IMR-90 (cell line): ENCODE data around the gene COX10. TPM values are rescaled to one million over a fixed set of nuclear protein-coding genes. Genes with fewer than 3 reads are reported as not detected.

ENCODE experiments used
- ATAC-seq: fragments of 200-7000 bp; cut with Tn5 transposase; 2 replicates; pipeline ENCODE4 v1.9.1; 2020; ENCODE audit warnings: low read depth, mild to moderate bottlenecking, moderate library complexity
- BruUV-seq: library from RNA; stranded (reverse); fragments of 400-500 nt; replicated peaks from 2 replicates; lab custom pipeline; 2021; lab: Mats Ljungman, UMichigan
- CTCF ChIA-PET: fragments of 300-600 bp; formaldehyde crosslinking; extraction: SDS; loops from one replicate; lab custom pipeline; 2021; ENCODE audit warnings: antibody characterized with exemption; lab: Yijun Ruan, JAX
- POLR2A ChIA-PET: fragments of 300-600 bp; sonication (Branson Sonifier 250); formaldehyde crosslinking; loops from one replicate; lab custom pipeline; 2022; ENCODE audit warnings: antibody characterized with exemption; ENCODE audit not compliant: unreplicated experiment; lab: Charles Lee
- DNase-seq: peaks from one replicate; pipeline ENCODE4 v3.0.0; 2013
- H2AFZ ChIP-seq: replicated peaks from 2 replicates; pipeline ENCODE3; 2013; ENCODE audit warnings: low read length, mild to moderate bottlenecking; ENCODE audit not compliant: poor library complexity
- H2AK5ac ChIP-seq: 2 replicates; pipeline ENCODE4 v1.6.1; 2013; ENCODE audit warnings: low read depth, low read length, inconsistent platforms
- H2AK9ac ChIP-seq: replicated peaks from 2 replicates; pipeline ENCODE3; 2013; ENCODE audit warnings: mild to moderate bottlenecking, low read depth, low read length, moderate library complexity; ENCODE audit not compliant: poor library complexity
- H2BK120ac ChIP-seq: 2 replicates; pipeline ENCODE4 v1.6.1; 2013; ENCODE audit warnings: low read depth, low read length, inconsistent platforms
- H2BK15ac ChIP-seq: 3 replicates; pipeline ENCODE4 v1.6.1; 2013; ENCODE audit warnings: low read depth, low read length, inconsistent platforms
- H2BK20ac ChIP-seq: 2 replicates; pipeline ENCODE4 v1.6.1; 2013; ENCODE audit warnings: low read depth, mild to moderate bottlenecking, inconsistent platforms, low read length, moderate library complexity
- H2BK5ac ChIP-seq: 2 replicates; pipeline ENCODE4 v1.6.1; 2013; ENCODE audit warnings: mild to moderate bottlenecking, low read depth, low read length, inconsistent platforms; ENCODE audit not compliant: poor library complexity, severe bottlenecking
- H3K14ac ChIP-seq: replicated peaks from 2 replicates; pipeline ENCODE4 v1.6.1; 2013; ENCODE audit warnings: low read depth, low read length, inconsistent platforms
- H3K18ac ChIP-seq: 2 replicates; pipeline ENCODE4 v1.6.1; 2013; ENCODE audit warnings: low read depth, low read length, control low read depth
- H3K23ac ChIP-seq: 2 replicates; pipeline ENCODE4 v1.6.1; 2013; ENCODE audit warnings: low read depth, low read length, inconsistent platforms
- H3K27ac ChIP-seq: 2 replicates; pipeline ENCODE4 v1.5.1; 2013; ENCODE audit warnings: mild to moderate bottlenecking, control low read depth, low read length; ENCODE audit not compliant: insufficient read depth
- H3K27me3 ChIP-seq: 2 replicates; pipeline ENCODE4 v1.6.1; 2013; ENCODE audit warnings: low read length; ENCODE audit not compliant: control insufficient read depth, insufficient read depth
- H3K36me3 ChIP-seq: 2 replicates; pipeline ENCODE4 v1.6.1; 2013; ENCODE audit warnings: low read length, mixed read lengths; ENCODE audit not compliant: control insufficient read depth, insufficient read depth
- H3K4ac ChIP-seq: 2 replicates; pipeline ENCODE4 v1.6.1; 2013; ENCODE audit warnings: low read depth, low read length, inconsistent platforms
- H3K4me1 ChIP-seq: 2 replicates; pipeline ENCODE4 v1.6.1; 2013; ENCODE audit warnings: low read length, mixed read lengths; ENCODE audit not compliant: control insufficient read depth, insufficient read depth
- H3K4me2 ChIP-seq: 2 replicates; pipeline ENCODE4 v1.6.1; 2013; ENCODE audit warnings: low read depth, mild to moderate bottlenecking, control low read depth, low read length, moderate library complexity
- H3K4me3 ChIP-seq: 2 replicates; pipeline ENCODE4 v1.5.1; 2013; ENCODE audit warnings: low read depth, mild to moderate bottlenecking, control low read depth, low read length, moderate library complexity; ENCODE audit not compliant: insufficient read depth
- H3K56ac ChIP-seq: 2 replicates; pipeline ENCODE4 v1.6.1; 2013; ENCODE audit warnings: low read length, inconsistent platforms; ENCODE audit not compliant: insufficient read depth; ENCODE audit errors: extremely low read depth
- H3K79me1 ChIP-seq, 2 experiments: 2 replicates each; pipeline ENCODE4 v1.6.1; 2013; ENCODE audit warnings: low read length in 2 of 2, inconsistent platforms in 1 of 2, low read depth in 1 of 2
- H3K9ac ChIP-seq: 2 replicates; pipeline ENCODE4 v1.6.1; 2013; ENCODE audit warnings: low read depth, low read length, control low read depth
- H3K9me1 ChIP-seq: 2 replicates; pipeline ENCODE4 v1.6.1; 2013; ENCODE audit warnings: low read length, inconsistent platforms; ENCODE audit not compliant: insufficient read depth
- H3K9me3 ChIP-seq: 2 replicates; pipeline ENCODE4 v1.6.1; 2013; ENCODE audit warnings: low read length; ENCODE audit not compliant: control insufficient read depth, insufficient read depth
- H4K20me1 ChIP-seq: 2 replicates; pipeline ENCODE4 v1.6.1; 2013; ENCODE audit warnings: low read length, inconsistent platforms; ENCODE audit not compliant: insufficient read depth
- H4K5ac ChIP-seq: 2 replicates; pipeline ENCODE4 v1.6.1; 2013; ENCODE audit warnings: mild to moderate bottlenecking, low read depth, low read length, control low read depth
- H4K8ac ChIP-seq, 2 experiments: 2 replicates each; pipeline ENCODE4 v1.6.1; 2013; ENCODE audit warnings: low read depth in 2 of 2, low read length in 2 of 2, control low read depth in 1 of 2, inconsistent platforms in 1 of 2
- H4K91ac ChIP-seq: 2 replicates; pipeline ENCODE4 v1.6.1; 2013; ENCODE audit warnings: low read depth, low read length, inconsistent platforms; ENCODE audit not compliant: insufficient read depth
- BHLHE40 ChIP-seq: fragments of 150-350 bp; IDR thresholded peaks from 2 replicates; pipeline ENCODE4 v1.6.1; 2016; ENCODE audit warnings: mild to moderate bottlenecking, low read depth, low read length
- CEBPB ChIP-seq: IDR thresholded peaks from 2 replicates; pipeline ENCODE4 v1.6.1; 2012; ENCODE audit warnings: low read depth, low read length, improper control_type of control experiment
- CHD1 ChIP-seq: IDR thresholded peaks from 2 replicates; pipeline ENCODE4 v1.6.1; 2012; ENCODE audit warnings: low read depth, low read length, improper control_type of control experiment
- CTCF ChIP-seq: conservative IDR thresholded peaks from 2 replicates; pipeline ENCODE4 v1.5.1; 2012; ENCODE audit warnings: mild to moderate bottlenecking, low read depth, low read length, improper control_type of control experiment
- ELK1 ChIP-seq: fragments of 150-350 bp; IDR thresholded peaks from 2 replicates; pipeline ENCODE4 v1.6.1; 2016; ENCODE audit warnings: low read depth, mild to moderate bottlenecking, low read length, moderate library complexity, borderline replicate concordance
- FOS ChIP-seq: fragments of 150-350 bp; IDR thresholded peaks from 2 replicates; pipeline ENCODE4 v1.6.1; 2016; ENCODE audit warnings: low read depth, low read length
- MAFK ChIP-seq: IDR thresholded peaks from 2 replicates; pipeline ENCODE4 v1.6.1; 2012; ENCODE audit warnings: low read depth, low read length, improper control_type of control experiment
- MAZ ChIP-seq: IDR thresholded peaks from 2 replicates; pipeline ENCODE4 v1.6.1; 2012; ENCODE audit warnings: low read depth, mild to moderate bottlenecking, low read length, improper control_type of control experiment, moderate library complexity, borderline replicate concordance
- MXI1 ChIP-seq: IDR thresholded peaks from 2 replicates; pipeline ENCODE4 v1.6.1; 2012; ENCODE audit warnings: low read depth, mild to moderate bottlenecking, low read length, moderate library complexity, borderline replicate concordance
- NFE2L2 ChIP-seq: fragments of 150-350 bp; IDR thresholded peaks from 2 replicates; pipeline ENCODE4 v1.6.1; 2016; ENCODE audit warnings: low read depth, mild to moderate bottlenecking, low read length
- POLR2A ChIP-seq: IDR thresholded peaks from 2 replicates; pipeline ENCODE4 v1.6.1; 2012; ENCODE audit warnings: mild to moderate bottlenecking, low read depth, low read length
- RAD21 ChIP-seq: IDR thresholded peaks from 2 replicates; pipeline ENCODE4 v1.6.1; 2012; ENCODE audit warnings: low read length, improper control_type of control experiment
- RCOR1 ChIP-seq: IDR thresholded peaks from 2 replicates; pipeline ENCODE4 v1.6.1; 2012; ENCODE audit warnings: mild to moderate bottlenecking, low read length, improper control_type of control experiment; ENCODE audit not compliant: insufficient replicate concordance
- RFX5 ChIP-seq: IDR thresholded peaks from 2 replicates; pipeline ENCODE4 v1.8.0; 2012; ENCODE audit warnings: low read depth, mild to moderate bottlenecking, low read length, moderate library complexity
- SMC3 ChIP-seq: fragments of 150-350 bp; IDR thresholded peaks from 2 replicates; pipeline ENCODE4 v1.6.1; 2016; ENCODE audit warnings: low read depth, mild to moderate bottlenecking, antibody characterized with exemption, low read length, moderate library complexity
- USF2 ChIP-seq: fragments of 150-350 bp; IDR thresholded peaks from 2 replicates; pipeline ENCODE4 v1.6.1; 2017; ENCODE audit warnings: mild to moderate bottlenecking, antibody characterized with exemption, low read length, low read depth
- WGBS, 2 experiments: methylation state at CpG; one replicate each; pipeline versions ENCODE4 v1.1.5 to v1.1.7; 2013; ENCODE audit warnings: missing lambda C conversion rate in 2 of 2; ENCODE audit not compliant: insufficient read length in 1 of 2; ENCODE audit errors: extremely low coverage in 2 of 2; 5-methylcytosine and 5-hydroxymethylcytosine counted together
- dilution Hi-C: fragments of 300-500 bp; cut with HindIII; formaldehyde crosslinking; loops from one replicate; pipeline ENCODE4 v1.14.3; 2018; ENCODE audit warnings: low sequenced_read_pairs; ENCODE audit not compliant: unreplicated experiment
- in situ Hi-C: fragments of 300-500 bp; cut with MboI; formaldehyde crosslinking; loops from 3 replicates; pipeline ENCODE4 v1.14.3; 2019; ENCODE audit warnings: low sequenced_read_pairs, inconsistent platforms, mixed read lengths
- intact Hi-C: fragments of 100-400 bp; cut with micrococcal nuclease; formaldehyde crosslinking; loops from 2 replicates; pipeline ENCODE4 v1.10.0; 2022
- polyA plus RNA-seq, 3 experiments: library from polyadenylated mRNA; depleted of rRNA; stranded (reverse); fragments of >200 nt; gene quantifications; 2 replicates each; pipeline ENCODE4 v1.2.3, GENCODE V29; 2012; ENCODE audit warnings: low replicate concordance in 1 of 3
- total RNA-seq: library from RNA; depleted of rRNA; stranded (reverse); fragments of >200 nt; gene quantifications from 2 replicates; pipeline ENCODE4 v1.2.3, GENCODE V29; 2012

The COX10 gene
- total and polyA plus RNA-seq, 2 of the 4 experiments (the other 2 are of a cell fraction) = 15.4 to 16.1 TPM

- no peak for TF ChIP-seq NFE2L2
- no peak for TF ChIP-seq RCOR1
- no peak for TF ChIP-seq MAZ
- TF ChIP-seq SMC3 = no peak
- TF ChIP-seq POLR2A = no peak
- no peak for TF ChIP-seq RAD21
- no peak for TF ChIP-seq ELK1
- TF ChIP-seq CTCF = no peak
- no peak for TF ChIP-seq FOS
- TF ChIP-seq CHD1 = no peak
- TF ChIP-seq CEBPB = no peak
- TF ChIP-seq RFX5 = no peak
- no peak for TF ChIP-seq MAFK
- TF ChIP-seq USF2 = no peak
- TF ChIP-seq BHLHE40 = no peak
- TF ChIP-seq MXI1 = no peak
- intact Hi-C loops = loop anchor here (5.0 kb wide), 1 partner anchor 602 kb away; the partner anchor contains the start of gene HS3ST3A1
Measured at GRCh38 chr17:14204084-14204483, 134.8 kb downstream of the COX10 start.

More at GRCh38 chr17:14204084-14204483, 134.8 kb downstream of the COX10 start:
- Histone ChIP-seq H3K9me1 (peaks cover 6% of the 10 kb centered on the region; the same call in 1 of the 2 replicates), H3K56ac (no peak overlapping the region), H4K5ac (no peak overlapping the region), H3K18ac (no peak overlapping the region), H3K4me2 (no peak overlapping the region), H3K27me3 (no peaks in the 10 kb centered on the region), H2BK120ac (no peak overlapping the region), H3K23ac (no peak overlapping the region), H3K4ac (no peak overlapping the region), H2BK15ac (no peak overlapping the region), H3K9ac (no peak overlapping the region), H4K91ac (no peak overlapping the region), H2BK20ac (no peak overlapping the region), H3K79me1 (no peaks in the 10 kb centered on the region; a peak in 1 of 4 replicates), H4K20me1 (no peaks in the 10 kb centered on the region), H2AK9ac (no peak overlapping the region), H3K27ac (no peak overlapping the region), H3K36me3 (peaks cover 4% of the 10 kb centered on the region), H2AK5ac (no peak overlapping the region), H3K14ac (no peak overlapping the region), H3K4me3 (no peak overlapping the region), H3K9me3 (no peaks in the 10 kb centered on the region), H3K4me1 (no peaks in the 10 kb centered on the region), H2AFZ (no peak overlapping the region), H2BK5ac (no peak overlapping the region), H4K8ac (no peak overlapping the region)
- no TSS peak for BruUV-seq
- no peak for DNase-seq
- dilution Hi-C loops (no loop called here), in situ Hi-C loops (no loop called here)
- ChIA-PET CTCF (no interaction called here), POLR2A (no interaction called here)
- no peak for ATAC-seq
- WGBS, 2 experiments = 75% methylated on average over 4 of the region's 5 CpGs; no CpG with 5 or more reads in 1 of the 2 experiments
